ENCODE data around the gene PPP1CC. TPM values are rescaled to one million over a fixed set of nuclear protein-coding genes. Genes with fewer than 3 reads are reported as not detected.

The PPP1CC gene
- polyA plus RNA-seq, 1 donor from 2014 or later = 188 TPM

GRCh38 chr12:110741341-110742095, 1.2 kb downstream of the PPP1CC start:
- Histone ChIP-seq H3K27me3 (ENCODE audit: insufficient read depth, low read depth, low read length) (no peaks in the 10 kb centered on the region), H3F3A (ENCODE audit: insufficient read depth, low read length, poor library complexity, severe bottlenecking) (no peaks in the 10 kb centered on the region), H3K79me2 (replicated peaks; ENCODE audit: insufficient read depth, low read length) (peaks cover 58% of the 10 kb centered on the region), H3K27ac (ENCODE audit: low read length) (peak overlapping the region; percentile 85), H3K36me3 (ENCODE audit: insufficient read depth, low read length) (no peaks in the 10 kb centered on the region), H3K9me2 (ENCODE audit: insufficient read depth, low read length) (no peaks in the 10 kb centered on the region), H3K9ac (ENCODE audit: low read length) (peak overlapping the region; percentile 89), H3K4me3 (ENCODE audit: low read length) (peak overlapping the region; percentile 79), H4K20me1 (ENCODE audit: insufficient read depth) (peaks cover 7% of the 10 kb centered on the region), H3K9me3 (ENCODE audit: low read length) (no peaks in the 10 kb centered on the region), H3K4me2 (ENCODE audit: low read length) (peak overlapping the region; percentile 91), H2AFZ (ENCODE audit: low read depth, low read length) (peak overlapping the region; percentile 36)
- TF ChIP-seq TAF1 (IDR thresholded peaks at IDR 0.05; ENCODE audit: low read depth) (no peak), EP300 (conservative IDR thresholded peaks at IDR 0.05; ENCODE audit: poor library complexity, severe bottlenecking) (no peak), POLR2AphosphoS5 (IDR thresholded peaks at IDR 0.05) (no peak), REST (IDR thresholded peaks at IDR 0.05; ENCODE audit: borderline replicate concordance) (no peak), RAD21 (conservative IDR thresholded peaks at IDR 0.05) (no peak), MXI1 (conservative IDR thresholded peaks at IDR 0.05; ENCODE audit: poor library complexity, severe bottlenecking) (peak; percentile 55), SMC3 (conservative IDR thresholded peaks at IDR 0.05; ENCODE audit: poor library complexity) (no peak)

- Histone ChIP-seq H3K9ac (ENCODE audit: low read length) (no peak overlapping the region), H3K4me3 (ENCODE audit: low read length) (peak overlapping the region; percentile 79), H3K4me2 (ENCODE audit: low read length) (peak overlapping the region; percentile 10), H3K9me2 (ENCODE audit: insufficient read depth, low read length) (no peaks in the 10 kb centered on the region), H3K36me3 (ENCODE audit: insufficient read depth, low read length) (no peaks in the 10 kb centered on the region), H3K9me3 (ENCODE audit: low read length) (no peaks in the 10 kb centered on the region), H3F3A (ENCODE audit: insufficient read depth, low read length, poor library complexity, severe bottlenecking) (no peaks in the 10 kb centered on the region), H3K27me3 (ENCODE audit: insufficient read depth, low read depth, low read length) (no peaks in the 10 kb centered on the region), H4K20me1 (ENCODE audit: insufficient read depth) (peaks cover 7% of the 10 kb centered on the region), H2AFZ (ENCODE audit: low read depth, low read length) (no peak overlapping the region), H3K27ac (ENCODE audit: low read length) (no peak overlapping the region), H3K79me2 (replicated peaks; ENCODE audit: insufficient read depth, low read length) (peaks cover 74% of the 10 kb centered on the region)
- TF ChIP-seq SMC3 (conservative IDR thresholded peaks at IDR 0.05; ENCODE audit: poor library complexity) = no peak
- no peak for TF ChIP-seq RAD21 (conservative IDR thresholded peaks at IDR 0.05)
- TF ChIP-seq REST (IDR thresholded peaks at IDR 0.05; ENCODE audit: borderline replicate concordance) = no peak
- TF ChIP-seq TAF1 (IDR thresholded peaks at IDR 0.05; ENCODE audit: low read depth) = no peak
- no peak for TF ChIP-seq EP300 (conservative IDR thresholded peaks at IDR 0.05; ENCODE audit: poor library complexity, severe bottlenecking)
- TF ChIP-seq EZH2 (IDR thresholded peaks at IDR 0.05; ENCODE audit: borderline replicate concordance, insufficient read depth, low read length, poor library complexity, severe bottlenecking) = no peak
- TF ChIP-seq MXI1 (conservative IDR thresholded peaks at IDR 0.05; ENCODE audit: poor library complexity, severe bottlenecking) = no peak
- no peak for TF ChIP-seq POLR2AphosphoS5 (IDR thresholded peaks at IDR 0.05)
- TF ChIP-seq CTCF (IDR thresholded peaks at IDR 0.05; ENCODE audit: poor library complexity, severe bottlenecking) = no peak
Observed at GRCh38 chr12:110739894-110740293, 2.8 kb downstream of the PPP1CC start.

Measured in neural cell (in vitro differentiated cells).